GM23338 (cell line): ENCODE measurements around the gene TPSAB1. TPM values are rescaled to one million over a fixed set of nuclear protein-coding genes. Genes with fewer than 3 reads are reported as not detected.

Source experiments
- ATAC-seq: fragments of 200-7000 bp; cut with Tn5 transposase; 3 replicates; pipeline ENCODE4 v1.9.1; 2020
- DNase-seq: peaks from one replicate; pipeline ENCODE4 v3.0.0-alpha.2; 2015; ENCODE audit warnings: low spot score
- H2AFZ ChIP-seq: fragments of 200-600 bp; sonication (generic); 2 replicates; pipeline ENCODE4 v1.8.0; 2016; ENCODE audit warnings: antibody characterized with exemption, mild to moderate bottlenecking, moderate library complexity
- H3F3A ChIP-seq: fragments of 200-600 bp; sonication (generic); replicated peaks from 2 replicates; pipeline ENCODE4 v1.8.0; 2017; ENCODE audit warnings: antibody characterized with exemption, mixed run types, low read depth
- H3K27ac ChIP-seq: fragments of 200-600 bp; sonication (generic); 2 replicates; pipeline ENCODE4 v1.6.1; 2016; ENCODE audit warnings: low read depth
- H3K27me3 ChIP-seq: fragments of 200-600 bp; sonication (generic); 2 replicates; pipeline ENCODE4 v1.8.0; 2016; ENCODE audit warnings: mild to moderate bottlenecking, mixed run types, moderate library complexity; ENCODE audit not compliant: insufficient read depth
- H3K36me3 ChIP-seq: fragments of 200-600 bp; sonication (generic); 2 replicates; pipeline ENCODE4 v1.8.0; 2016; ENCODE audit warnings: mild to moderate bottlenecking; ENCODE audit not compliant: insufficient read depth
- H3K4me1 ChIP-seq: fragments of 200-600 bp; sonication (generic); 2 replicates; pipeline ENCODE4 v1.8.0; 2016; ENCODE audit warnings: mild to moderate bottlenecking, moderate library complexity; ENCODE audit not compliant: insufficient read depth
- H3K4me2 ChIP-seq: fragments of 200-600 bp; sonication (generic); 2 replicates; pipeline ENCODE4 v1.7.1; 2017; ENCODE audit warnings: mixed run types
- H3K4me3 ChIP-seq: fragments of 200-600 bp; sonication (generic); 2 replicates; pipeline ENCODE4 v1.6.1; 2016; ENCODE audit warnings: mixed run types
- H3K79me2 ChIP-seq: fragments of 200-600 bp; sonication (generic); replicated peaks from 2 replicates; pipeline ENCODE4 v1.8.0; 2017; ENCODE audit warnings: mild to moderate bottlenecking; ENCODE audit not compliant: insufficient read depth
- H3K9me2 ChIP-seq: fragments of 200-600 bp; sonication (generic); 2 replicates; pipeline ENCODE4 v1.8.0; 2017; ENCODE audit not compliant: insufficient read depth
- H4K20me1 ChIP-seq: fragments of 200-600 bp; sonication (generic); replicated peaks from 2 replicates; pipeline ENCODE4 v1.8.0; 2017; ENCODE audit warnings: mild to moderate bottlenecking; ENCODE audit not compliant: insufficient read depth
- H3K27ac Mint-ChIP-seq: 2 replicates; pipeline ENCODE4 v1.8.0; 2020; ENCODE audit warnings: inconsistent platforms, mild to moderate bottlenecking, moderate library complexity, mixed read lengths
- H3K27me3 Mint-ChIP-seq: 3 replicates; pipeline ENCODE4 v1.8.0; 2022; ENCODE audit warnings: low read depth, mild to moderate bottlenecking, moderate library complexity, mixed read lengths, inconsistent platforms; ENCODE audit not compliant: insufficient read depth, poor library complexity
- H3K36me3 Mint-ChIP-seq: 3 replicates; pipeline ENCODE4 v1.8.0; 2021; ENCODE audit warnings: low read depth, mild to moderate bottlenecking, inconsistent platforms, moderate library complexity, mixed read lengths
- H3K4me1 Mint-ChIP-seq: 3 replicates; pipeline ENCODE4 v1.8.0; 2020; ENCODE audit warnings: mild to moderate bottlenecking, inconsistent platforms, mixed read lengths
- H3K4me3 Mint-ChIP-seq: 3 replicates; pipeline ENCODE4 v1.8.0; 2021; ENCODE audit warnings: moderate library complexity, mild to moderate bottlenecking, inconsistent platforms, mixed read lengths
- H3K9me3 Mint-ChIP-seq: 3 replicates; pipeline ENCODE4 v1.8.0; 2020; ENCODE audit warnings: moderate library complexity, mild to moderate bottlenecking, inconsistent platforms, mixed read lengths
- CREB1 ChIP-seq: fragments of 250-450 bp; sonication (Bioruptor Pico); IDR thresholded peaks from 2 replicates; pipeline ENCODE4 v1.5.0; 2020; ENCODE audit warnings: low read depth, mild to moderate bottlenecking, moderate library complexity
- CTCF ChIP-seq, 2 experiments: fragments of 200-600 bp in 1 of 2; sonication (generic) in 1 of 2; conservative IDR thresholded peaks; 2 replicates each; pipeline versions ENCODE4 v1.5.1 to v1.6.1; 2016 to 2017; ENCODE audit warnings: antibody characterized with exemption in 2 of 2, low read depth in 2 of 2, mild to moderate bottlenecking in 2 of 2, moderate library complexity in 1 of 2
- ETS1 ChIP-seq: IDR thresholded peaks from 2 replicates; pipeline ENCODE4 v1.6.1; 2016; ENCODE audit warnings: antibody characterized with exemption
- EZH2phosphoT487 ChIP-seq: fragments of 200-600 bp; sonication (generic); IDR thresholded peaks from one replicate; pipeline ENCODE4 v1.8.1; 2018; ENCODE audit warnings: antibody characterized with exemption; ENCODE audit not compliant: unreplicated experiment
- JUNB ChIP-seq: IDR thresholded peaks from one replicate; pipeline ENCODE4 v1.6.1; 2016; ENCODE audit warnings: antibody characterized with exemption; ENCODE audit not compliant: unreplicated experiment
- NANOG ChIP-seq: IDR thresholded peaks from 2 replicates; pipeline ENCODE4 v1.6.1; 2016; ENCODE audit warnings: antibody characterized with exemption, borderline replicate concordance
- POLR2AphosphoS5 ChIP-seq: IDR thresholded peaks from 2 replicates; pipeline ENCODE4 v1.6.1; 2016; ENCODE audit warnings: antibody characterized with exemption, low read depth
- STAT1 ChIP-seq: IDR thresholded peaks from one replicate; pipeline ENCODE4 v1.6.1; 2016; ENCODE audit warnings: antibody characterized with exemption; ENCODE audit not compliant: unreplicated experiment
- ZNF462 ChIP-seq: fragments of 250-450 bp; sonication (Bioruptor Pico); IDR thresholded peaks from 2 replicates; pipeline ENCODE4 v1.5.0; 2020; ENCODE audit warnings: mild to moderate bottlenecking, moderate library complexity
- polyA plus RNA-seq: library from polyadenylated mRNA; unstranded; fragments of >200 nt; fragmentation: Nextera tagmentation; extraction: Ambion mirVana; gene quantifications from 2 replicates; pipeline ENCODE4 v1.2.1, GENCODE V29; 2016
- total RNA-seq: library from RNA; depleted of rRNA; stranded (reverse); fragments of >200 nt; shearing (Covaris generic); gene quantifications from 2 replicates; pipeline ENCODE4 v1.2.3, GENCODE V29; 2014

The TPSAB1 gene
- total and polyA plus RNA-seq, 2 experiments from 2014 or later = not detected

GRCh38 chr16:1263591-1264344 lies 23.3 kb downstream of the TPSAB1 start:
- H3K27me3 Mint-ChIP-seq = peaks cover 35% of the 10 kb centered on the region
- ATAC-seq (no peak), DNase-seq (no peak)
- no peaks in the 10 kb centered on the region for H3K9me2 ChIP-seq
- TF ChIP-seq STAT1 (no peak), NANOG (no peak)
- no peak overlapping the region for H3K4me3 Mint-ChIP-seq
- H3K79me2 ChIP-seq = no peaks in the 10 kb centered on the region
- no peaks in the 10 kb centered on the region for H3F3A ChIP-seq
- peaks cover 15% of the 10 kb centered on the region for H3K9me3 Mint-ChIP-seq
- H3K36me3 Mint-ChIP-seq = no peaks in the 10 kb centered on the region
- H4K20me1 ChIP-seq = 0 out of 2 replicates have a peak, but pooled peaks cover 2% of the 10 kb centered on the region
- H3K4me1 ChIP-seq = no peaks in the 10 kb centered on the region
- no peak overlapping the region for H3K4me3 ChIP-seq
- no peaks in the 10 kb centered on the region for H3K36me3 ChIP-seq
- H2AFZ ChIP-seq = no peak overlapping the region
- no peak overlapping the region for H3K4me2 ChIP-seq
- H3K27me3 ChIP-seq = no peaks in the 10 kb centered on the region
- H3K27ac Mint-ChIP-seq = no peak overlapping the region
- peaks cover 10% of the 10 kb centered on the region for H3K4me1 Mint-ChIP-seq
- H3K27ac ChIP-seq = no peak overlapping the region

- ATAC-seq (no peak), DNase-seq (no peak)
- Histone ChIP-seq H3K27me3 (no peaks in the 10 kb centered on the region), H3F3A (no peaks in the 10 kb centered on the region), H3K4me3 (no peak overlapping the region), H3K9me2 (no peaks in the 10 kb centered on the region), H3K4me2 (no peak overlapping the region), H3K27ac (no peak overlapping the region), H2AFZ (no peak overlapping the region), H3K4me1 (no peaks in the 10 kb centered on the region), H4K20me1 (0 out of 2 replicates have a peak, but pooled peaks cover 2% of the 10 kb centered on the region), H3K36me3 (no peaks in the 10 kb centered on the region), H3K79me2 (no peaks in the 10 kb centered on the region)
- TF ChIP-seq CTCF (conservative IDR thresholded peaks at IDR 0.05; ENCODE audit: low read depth in 2 of 2) (no peak), JUNB (no peak), EZH2phosphoT487 (no peak), ETS1 (no peak), ZNF462 (CRISPR knock-in tag) (no peak), POLR2AphosphoS5 (no peak), CREB1 (CRISPR knock-in tag) (no peak)
- Mint-ChIP-seq H3K4me1 (peaks cover 8% of the 10 kb centered on the region), H3K9me3 (peaks cover 15% of the 10 kb centered on the region), H3K36me3 (no peaks in the 10 kb centered on the region), H3K27me3 (peaks cover 29% of the 10 kb centered on the region), H3K4me3 (no peak overlapping the region), H3K27ac (no peak overlapping the region)
Measured at GRCh38 chr16:1264345-1265089, 24.0 kb downstream of the TPSAB1 start.
